G401 (cell line): Measurements from ENCODE around the gene IL1RN. TPM values are rescaled to one million over a fixed set of nuclear protein-coding genes. Genes with fewer than 3 reads are reported as not detected.

Experiments used
- DNase-seq: peaks from one replicate; pipeline ENCODE4 v3.0.0-alpha.2; 2015; ENCODE audit warnings: low spot score
- in situ Hi-C: cut with HindIII; loops from 2 replicates; pipeline ENCODE4 v1.10.0; 2016; ENCODE audit warnings: low sequenced_read_pairs, mixed read lengths
- total RNA-seq: library from RNA; depleted of rRNA; stranded (reverse); fragments of >200 nt; shearing (Covaris generic); gene quantifications from 2 replicates; pipeline ENCODE4 v1.2.3, GENCODE V29; 2014

IL1RN gene
- total RNA-seq, 1 experiment from 2014 or later, result not detected

- in situ Hi-C loops, result no loop called here
- no peak for DNase-seq
Observed at GRCh38 chr2:113148606-113149552, 21.5 kb downstream of the IL1RN start.

- no peak for DNase-seq
- in situ Hi-C loops, result no loop called here
Observed at GRCh38 chr2:113149553-113150257, 22.3 kb downstream of the IL1RN start.

DNA sequence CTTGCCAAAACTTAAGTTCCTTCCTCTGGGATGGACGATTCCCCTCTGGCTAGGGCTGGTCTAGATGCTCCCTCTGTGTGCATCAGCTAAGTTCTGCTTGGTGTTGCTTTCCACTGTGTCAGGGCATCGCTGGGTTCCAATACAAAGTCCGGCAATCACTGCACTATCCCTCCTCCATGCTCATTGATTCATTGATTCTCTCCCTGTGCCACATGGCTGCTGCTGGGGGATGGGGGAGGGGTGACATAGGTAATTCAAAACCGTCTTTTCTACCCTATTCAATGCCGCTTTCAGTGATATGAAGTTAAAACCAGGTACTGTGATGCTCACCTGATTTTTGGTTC lies 22.8 kb downstream of the IL1RN start:
- DNase-seq, result no peak
- in situ Hi-C loops, result no loop called here

DNA sequence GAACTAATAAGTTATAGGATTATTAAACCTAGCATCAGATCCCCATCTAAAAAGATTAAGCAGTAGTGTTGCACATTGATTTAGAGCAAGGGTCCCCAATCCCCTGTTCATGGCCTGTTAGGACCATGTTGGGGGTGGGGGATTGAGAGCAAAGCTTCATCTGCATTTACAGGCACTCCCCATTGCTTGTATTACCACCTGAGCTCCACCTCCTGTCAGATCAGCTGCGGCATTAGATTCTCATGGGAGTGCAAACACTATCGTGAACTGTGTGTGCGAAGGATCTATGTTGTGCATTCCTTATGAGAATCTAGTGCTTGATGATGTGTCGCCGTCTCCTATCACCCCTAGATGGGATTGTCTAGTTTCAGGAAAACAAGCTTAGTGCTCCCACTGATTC lies 27.9 kb downstream of the IL1RN start:
- in situ Hi-C loops, result no loop called here
- DNase-seq, result no peak

GRCh38 chr2:113156278-113157117 lies 29.1 kb downstream of the IL1RN start:
- in situ Hi-C loops, result no loop called here
- DNase-seq, result no peak

DNA sequence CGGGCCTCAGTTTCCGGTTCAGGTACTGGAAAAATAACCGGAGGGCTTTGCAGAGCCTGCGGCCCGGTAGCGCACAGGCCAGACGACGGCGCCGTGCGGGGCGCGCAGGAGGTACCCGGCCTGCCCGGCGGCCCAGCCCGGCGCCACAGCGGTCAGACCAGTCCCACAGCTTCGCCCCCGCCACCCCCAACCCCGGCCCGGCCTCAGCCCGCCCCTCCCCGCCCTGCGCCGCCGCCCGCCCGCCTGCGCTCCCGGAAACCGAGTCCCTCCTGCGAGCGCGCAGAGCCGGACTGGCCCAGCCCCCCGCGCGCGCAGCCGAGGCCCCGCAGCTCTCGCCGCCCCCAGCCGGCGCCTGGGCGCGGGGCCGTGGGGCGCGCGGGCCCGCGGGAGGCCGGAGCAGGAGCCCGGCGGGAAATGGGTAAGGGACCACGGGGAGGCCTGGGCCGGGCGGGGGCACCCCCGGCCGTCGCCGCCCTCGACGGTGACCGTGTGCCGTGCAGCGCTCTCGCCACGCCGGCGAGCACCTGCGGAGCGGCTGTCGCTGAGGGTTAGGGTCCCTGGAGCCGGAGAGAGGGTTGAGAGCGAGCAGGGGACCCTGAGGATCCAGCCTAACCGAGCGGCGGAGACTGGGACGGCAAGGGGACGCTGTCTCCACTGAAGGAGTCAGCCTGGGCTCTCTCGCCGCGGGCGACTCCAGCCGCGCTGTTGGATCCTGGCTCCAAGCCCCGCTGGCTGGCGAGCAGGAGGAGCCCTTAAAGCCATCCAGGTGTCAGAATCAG lies 29.9 kb downstream of the IL1RN start:
- DNase-seq, result no peak
- in situ Hi-C loops, result no loop called here

- DNase-seq, result no peak
- in situ Hi-C loops, result no loop called here
Observed at GRCh38 chr2:113157897-113158753, 30.7 kb downstream of the IL1RN start.

- in situ Hi-C loops, result no loop called here
- DNase-seq, result no peak
Observed at GRCh38 chr2:113158884-113159553, 31.6 kb downstream of the IL1RN start.

DNA sequence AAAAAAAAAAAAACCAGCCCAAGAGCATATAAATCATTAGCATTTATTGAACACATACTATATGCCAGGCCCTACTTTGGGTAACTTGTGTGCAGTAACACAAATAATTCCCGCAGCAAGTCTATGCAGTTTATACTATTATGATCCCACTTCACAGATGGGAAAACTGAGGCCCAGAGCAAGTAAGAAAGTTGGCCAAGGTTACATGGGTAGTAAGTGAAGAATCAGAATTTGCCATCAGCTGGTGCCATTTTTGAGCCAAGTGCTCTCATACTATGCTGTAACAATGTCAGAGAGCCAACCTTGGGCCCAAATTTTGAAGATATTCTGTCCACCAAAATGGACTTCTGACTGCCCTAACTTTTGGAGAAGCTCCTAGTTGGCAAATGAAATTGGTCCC lies 32.9 kb downstream of the IL1RN start:
- in situ Hi-C loops, result no loop called here
- no peak for DNase-seq

DNA sequence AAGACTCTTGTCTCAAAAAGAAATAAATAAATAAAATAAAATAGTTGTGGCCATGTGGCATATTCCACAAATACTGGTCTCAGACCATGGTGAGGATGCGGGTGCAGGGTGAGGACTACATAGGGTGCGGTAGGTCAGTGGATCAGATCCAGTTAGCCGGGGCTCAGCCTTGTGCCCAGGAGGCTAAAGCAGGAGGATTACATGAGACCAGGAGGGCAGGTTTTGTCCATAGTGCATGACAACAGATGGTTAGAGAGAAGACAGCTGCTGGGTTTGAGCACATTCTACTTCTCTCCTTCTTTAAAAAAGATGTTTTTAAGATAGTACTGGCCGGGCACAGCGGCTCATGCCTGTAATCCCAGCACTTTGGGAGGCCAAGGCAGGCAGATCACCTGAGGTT lies 33.6 kb downstream of the IL1RN start:
- in situ Hi-C loops, result no loop called here
- no peak for DNase-seq

GRCh38 chr2:113162173-113162572 lies 34.8 kb downstream of the IL1RN start:
- in situ Hi-C loops, result no loop called here

GRCh38 chr2:113162869-113163268 lies 35.5 kb downstream of the IL1RN start:
- no peak for DNase-seq
- in situ Hi-C loops, result no loop called here

More at GRCh38 chr2:113162173-113162572, 34.8 kb downstream of the IL1RN start:
- no peak for DNase-seq

DNA sequence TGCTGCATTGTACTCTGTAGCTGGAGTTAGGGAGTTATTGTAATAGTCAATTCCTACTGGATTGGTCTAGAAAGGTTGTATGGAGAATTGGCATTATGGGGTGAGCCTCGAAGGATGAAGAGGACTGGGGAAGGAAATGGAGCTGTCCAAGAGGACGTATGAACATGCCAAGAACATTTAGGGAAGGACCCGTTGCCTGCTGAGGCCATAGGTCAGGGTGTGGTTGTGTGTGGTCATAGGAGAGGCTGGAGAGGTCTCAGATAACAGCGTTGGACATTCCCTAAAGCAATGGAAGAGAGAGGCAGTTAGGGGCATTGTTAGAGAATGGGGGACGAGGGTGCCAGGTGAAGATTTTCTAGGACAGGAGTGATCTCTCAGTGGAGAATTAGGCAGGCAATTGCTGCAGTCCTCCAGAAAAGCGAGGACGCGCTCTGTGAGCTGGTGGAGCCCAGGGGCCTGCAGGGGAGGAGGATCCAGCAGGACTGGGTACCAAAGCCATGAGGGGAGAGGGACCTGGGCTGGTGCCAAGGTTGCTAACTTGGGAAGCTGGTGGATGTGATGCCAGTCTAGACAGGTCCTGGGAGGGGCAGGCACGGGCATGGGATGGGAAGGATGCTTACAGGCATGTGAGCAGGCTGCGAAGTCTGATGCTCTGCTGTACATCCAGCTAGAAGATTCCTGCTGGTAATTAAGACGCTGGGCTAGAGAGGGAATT lies 37.0 kb downstream of the IL1RN start:
- no peak for DNase-seq
- in situ Hi-C loops, result no loop called here

DNA sequence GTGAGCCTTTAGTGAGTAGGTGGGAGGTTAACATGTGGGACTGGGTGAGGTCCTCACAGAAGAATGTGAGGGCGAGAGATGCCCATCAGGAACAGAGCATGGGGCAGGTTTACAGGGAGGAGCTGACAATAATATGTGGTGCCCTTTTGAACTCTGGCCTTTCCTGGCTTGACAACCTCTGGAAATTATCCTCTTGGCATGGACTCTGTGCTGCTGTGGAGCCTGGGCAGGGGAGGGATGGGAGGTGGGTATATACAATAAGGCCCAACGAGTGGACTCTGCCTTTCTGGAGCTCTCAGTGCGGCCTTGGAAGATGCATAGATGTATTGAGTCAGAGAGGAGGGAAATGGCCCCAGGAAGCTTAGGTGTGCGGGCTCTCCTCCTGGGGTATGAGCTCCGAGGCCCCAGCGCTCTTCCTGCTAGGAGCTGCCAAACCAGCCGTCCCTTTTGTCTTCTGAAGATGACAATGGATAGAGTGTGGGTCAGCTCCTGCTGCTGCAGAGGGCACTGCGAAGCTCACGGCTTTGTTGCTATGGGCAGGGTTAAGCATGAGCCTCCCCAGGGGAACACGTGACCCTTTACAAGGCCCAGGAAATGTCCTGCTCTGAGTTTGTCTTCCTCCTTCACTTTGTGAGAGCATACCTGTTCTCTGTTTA lies 37.7 kb downstream of the IL1RN start:
- in situ Hi-C loops, result no loop called here
- DNase-seq, result no peak

DNA sequence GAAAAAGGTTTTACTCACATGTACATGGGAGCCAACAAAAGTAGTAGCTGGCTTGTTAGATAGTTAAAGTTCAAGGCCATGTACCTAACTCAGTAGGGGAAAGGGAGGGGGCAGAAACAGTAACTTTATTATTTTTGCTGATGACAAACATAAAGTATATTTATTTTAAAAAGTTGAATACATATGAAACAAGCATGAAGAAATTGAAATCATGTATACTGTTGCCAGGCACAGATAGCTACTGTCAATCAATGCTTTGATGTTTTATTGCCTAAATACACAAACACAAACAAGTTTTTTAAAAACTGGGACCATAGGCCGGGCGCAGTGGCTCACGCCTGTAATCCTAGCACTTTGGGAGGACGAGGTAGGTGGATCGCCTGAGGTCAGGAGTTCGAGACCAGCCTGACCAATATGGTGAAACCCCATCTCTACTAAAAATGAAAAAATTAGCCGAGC lies 38.8 kb downstream of the IL1RN start:
- in situ Hi-C loops, result no loop called here
- DNase-seq, result no peak

- no peak for DNase-seq
- in situ Hi-C loops, result no loop called here
Observed at GRCh38 chr2:113167115-113167932, 39.9 kb downstream of the IL1RN start.
